Neural cell (in vitro differentiated cells): Measurements from ENCODE around the gene KRTAP10-6. TPM values are rescaled to one million over a fixed set of nuclear protein-coding genes. Genes with fewer than 3 reads are reported as not detected.

ENCODE experiments used
- H2AFZ ChIP-seq: fragments of 200-600, 300-800 bp; sonication (generic), shearing (Covaris generic); 2 replicates; pipeline ENCODE4 v1.6.0; 2014; ENCODE audit warnings: low read depth, mild to moderate bottlenecking, antibody characterized with exemption, low read length, moderate library complexity
- H3F3A ChIP-seq: fragments of 200-600 bp; shearing (Covaris generic); 2 replicates; pipeline ENCODE4 v1.6.1; 2016; ENCODE audit warnings: mild to moderate bottlenecking, moderate library complexity, mixed read lengths, antibody characterized with exemption, low read length; ENCODE audit not compliant: insufficient read depth, poor library complexity, severe bottlenecking
- H3K27ac ChIP-seq: fragments of 200-600, 300-800 bp; sonication (generic), shearing (Covaris generic); 2 replicates; pipeline ENCODE4 v1.5.1; 2014; ENCODE audit warnings: mild to moderate bottlenecking, low read length, moderate library complexity
- H3K27me3 ChIP-seq: fragments of 300-800, 200-600 bp; sonication (generic), shearing (Covaris generic); 2 replicates; pipeline ENCODE4 v1.6.0; 2014; ENCODE audit warnings: mild to moderate bottlenecking, low read depth, low read length, moderate library complexity; ENCODE audit not compliant: insufficient read depth
- H3K36me3 ChIP-seq: fragments of 300-800, 200-600 bp; sonication (generic), shearing (Covaris generic); 2 replicates; pipeline ENCODE4 v1.5.1; 2014; ENCODE audit warnings: mild to moderate bottlenecking, antibody characterized with exemption, low read length, moderate library complexity; ENCODE audit not compliant: insufficient read depth
- H3K4me2 ChIP-seq: fragments of 300-800, 200-600 bp; sonication (generic), shearing (Covaris generic); 2 replicates; pipeline ENCODE4 v1.6.0; 2014; ENCODE audit warnings: mild to moderate bottlenecking, low read length
- H3K4me3 ChIP-seq: fragments of 300-800, 200-600 bp; sonication (generic), shearing (Covaris generic); 2 replicates; pipeline ENCODE4 v1.5.1; 2014; ENCODE audit warnings: mild to moderate bottlenecking, low read length, moderate library complexity
- H3K79me2 ChIP-seq: fragments of 200-600 bp; shearing (Covaris generic); replicated peaks from 2 replicates; pipeline ENCODE4 v1.6.0; 2014; ENCODE audit warnings: mild to moderate bottlenecking, low read length, moderate library complexity; ENCODE audit not compliant: insufficient read depth
- H3K9ac ChIP-seq: fragments of 300-800, 200-600 bp; sonication (generic), shearing (Covaris generic); 2 replicates; pipeline ENCODE4 v1.6.1; 2016; ENCODE audit warnings: mild to moderate bottlenecking, low read length, mixed read lengths
- H3K9me2 ChIP-seq: fragments of 200-600 bp; shearing (Covaris generic); 2 replicates; pipeline ENCODE4 v1.6.1; 2016; ENCODE audit warnings: mild to moderate bottlenecking, low read length, mixed read lengths; ENCODE audit not compliant: insufficient read depth
- H3K9me3 ChIP-seq: fragments of 200-600, 300-800 bp; sonication (generic), shearing (Covaris generic); 2 replicates; pipeline ENCODE4 v1.6.1; 2016; ENCODE audit warnings: mild to moderate bottlenecking, mixed run types, low read length, moderate library complexity, mixed read lengths
- H4K20me1 ChIP-seq: fragments of 200-600 bp; shearing (Covaris generic); 2 replicates; pipeline ENCODE4 v1.6.1; 2016; ENCODE audit warnings: mild to moderate bottlenecking, mixed run types; ENCODE audit not compliant: insufficient read depth
- EP300 ChIP-seq: fragments of 450-650 bp; conservative IDR thresholded peaks from 2 replicates; pipeline ENCODE4 v1.6.1; 2014; ENCODE audit warnings: antibody characterized with exemption, mild to moderate bottlenecking, moderate library complexity; ENCODE audit not compliant: poor library complexity, severe bottlenecking
- EZH2 ChIP-seq: fragments of 200-600, 300-800 bp; shearing (Covaris generic), sonication (generic); IDR thresholded peaks from 2 replicates; pipeline ENCODE4 v1.6.1; 2014; ENCODE audit warnings: antibody characterized with exemption, low read length, borderline replicate concordance, mild to moderate bottlenecking; ENCODE audit not compliant: insufficient read depth, poor library complexity, severe bottlenecking
- MXI1 ChIP-seq: fragments of 450-650 bp; conservative IDR thresholded peaks from 2 replicates; pipeline ENCODE4 v1.6.1; 2014; ENCODE audit warnings: antibody characterized with exemption, mild to moderate bottlenecking; ENCODE audit not compliant: poor library complexity, severe bottlenecking
- POLR2AphosphoS5 ChIP-seq: IDR thresholded peaks from 2 replicates; pipeline ENCODE4 v1.6.1; 2012
- RAD21 ChIP-seq: fragments of 450-650 bp; conservative IDR thresholded peaks from 2 replicates; pipeline ENCODE4 v1.6.1; 2014; ENCODE audit warnings: antibody characterized with exemption, mild to moderate bottlenecking, moderate library complexity
- SMC3 ChIP-seq: fragments of 450-650 bp; conservative IDR thresholded peaks from 2 replicates; pipeline ENCODE4 v1.6.1; 2014; ENCODE audit warnings: antibody characterized with exemption, mild to moderate bottlenecking, moderate library complexity; ENCODE audit not compliant: poor library complexity
- TAF1 ChIP-seq: IDR thresholded peaks from 2 replicates; pipeline ENCODE4 v1.6.1; 2012; ENCODE audit warnings: low read depth
- polyA plus RNA-seq: library from polyadenylated mRNA; depleted of rRNA; stranded (reverse); fragments of >200 nt; gene quantifications from 2 replicates; pipeline ENCODE4 v1.2.3, GENCODE V29; 2014
- TF ChIP-seq, protein P1 (sequence below): IDR thresholded peaks from 2 replicates; pipeline ENCODE4 v1.6.1; 2012; ENCODE audit warnings: borderline replicate concordance
- TF ChIP-seq, protein P2 (sequence below): fragments of 450-650 bp; IDR thresholded peaks from 2 replicates; pipeline ENCODE4 v1.5.1; 2014; ENCODE audit warnings: antibody characterized with exemption, mild to moderate bottlenecking, moderate library complexity; ENCODE audit not compliant: poor library complexity, severe bottlenecking

The KRTAP10-6 gene
- polyA plus RNA-seq, 1 donor from 2014 or later = not detected

DNA sequence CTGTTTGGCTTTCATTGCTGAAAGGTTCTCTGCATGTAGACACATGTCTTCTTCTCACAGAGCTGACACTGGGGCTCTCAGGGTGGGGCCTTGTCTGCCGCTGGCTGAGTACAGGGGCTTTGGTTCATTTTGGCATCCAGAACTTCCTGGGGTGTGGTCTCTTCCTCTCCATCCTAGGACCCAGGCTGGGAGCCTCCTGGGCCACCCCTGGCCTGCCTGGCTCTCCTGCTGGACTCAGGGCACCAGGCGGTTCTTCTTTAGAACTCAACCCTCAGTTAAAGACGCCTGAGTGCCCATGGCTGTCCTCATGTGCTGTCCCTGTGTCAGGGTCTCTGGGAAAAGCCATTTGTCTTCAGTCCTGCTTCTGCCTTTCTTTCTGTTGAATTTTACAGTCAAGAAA is 6.4 kb downstream of the KRTAP10-6 start:
- Histone ChIP-seq H3K27me3 (no peaks in the 10 kb centered on the region), H3K36me3 (no peaks in the 10 kb centered on the region), H2AFZ (no peak overlapping the region), H3K27ac (no peak overlapping the region), H3F3A (no peaks in the 10 kb centered on the region), H3K9me3 (no peaks in the 10 kb centered on the region), H3K79me2 (no peaks in the 10 kb centered on the region), H3K9ac (no peak overlapping the region), H3K4me2 (no peak overlapping the region), H3K4me3 (no peak overlapping the region), H4K20me1 (no peaks in the 10 kb centered on the region), H3K9me2 (no peaks in the 10 kb centered on the region)
- TF ChIP-seq MXI1 (no peak), EZH2 (no peak), SMC3 (no peak), RAD21 (no peak), EP300 (no peak), POLR2AphosphoS5 (no peak), TAF1 (no peak)
- TF ChIP-seq, protein P1, sequence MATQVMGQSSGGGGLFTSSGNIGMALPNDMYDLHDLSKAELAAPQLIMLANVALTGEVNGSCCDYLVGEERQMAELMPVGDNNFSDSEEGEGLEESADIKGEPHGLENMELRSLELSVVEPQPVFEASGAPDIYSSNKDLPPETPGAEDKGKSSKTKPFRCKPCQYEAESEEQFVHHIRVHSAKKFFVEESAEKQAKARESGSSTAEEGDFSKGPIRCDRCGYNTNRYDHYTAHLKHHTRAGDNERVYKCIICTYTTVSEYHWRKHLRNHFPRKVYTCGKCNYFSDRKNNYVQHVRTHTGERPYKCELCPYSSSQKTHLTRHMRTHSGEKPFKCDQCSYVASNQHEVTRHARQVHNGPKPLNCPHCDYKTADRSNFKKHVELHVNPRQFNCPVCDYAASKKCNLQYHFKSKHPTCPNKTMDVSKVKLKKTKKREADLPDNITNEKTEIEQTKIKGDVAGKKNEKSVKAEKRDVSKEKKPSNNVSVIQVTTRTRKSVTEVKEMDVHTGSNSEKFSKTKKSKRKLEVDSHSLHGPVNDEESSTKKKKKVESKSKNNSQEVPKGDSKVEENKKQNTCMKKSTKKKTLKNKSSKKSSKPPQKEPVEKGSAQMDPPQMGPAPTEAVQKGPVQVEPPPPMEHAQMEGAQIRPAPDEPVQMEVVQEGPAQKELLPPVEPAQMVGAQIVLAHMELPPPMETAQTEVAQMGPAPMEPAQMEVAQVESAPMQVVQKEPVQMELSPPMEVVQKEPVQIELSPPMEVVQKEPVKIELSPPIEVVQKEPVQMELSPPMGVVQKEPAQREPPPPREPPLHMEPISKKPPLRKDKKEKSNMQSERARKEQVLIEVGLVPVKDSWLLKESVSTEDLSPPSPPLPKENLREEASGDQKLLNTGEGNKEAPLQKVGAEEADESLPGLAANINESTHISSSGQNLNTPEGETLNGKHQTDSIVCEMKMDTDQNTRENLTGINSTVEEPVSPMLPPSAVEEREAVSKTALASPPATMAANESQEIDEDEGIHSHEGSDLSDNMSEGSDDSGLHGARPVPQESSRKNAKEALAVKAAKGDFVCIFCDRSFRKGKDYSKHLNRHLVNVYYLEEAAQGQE = no peak
- TF ChIP-seq, protein P2, sequence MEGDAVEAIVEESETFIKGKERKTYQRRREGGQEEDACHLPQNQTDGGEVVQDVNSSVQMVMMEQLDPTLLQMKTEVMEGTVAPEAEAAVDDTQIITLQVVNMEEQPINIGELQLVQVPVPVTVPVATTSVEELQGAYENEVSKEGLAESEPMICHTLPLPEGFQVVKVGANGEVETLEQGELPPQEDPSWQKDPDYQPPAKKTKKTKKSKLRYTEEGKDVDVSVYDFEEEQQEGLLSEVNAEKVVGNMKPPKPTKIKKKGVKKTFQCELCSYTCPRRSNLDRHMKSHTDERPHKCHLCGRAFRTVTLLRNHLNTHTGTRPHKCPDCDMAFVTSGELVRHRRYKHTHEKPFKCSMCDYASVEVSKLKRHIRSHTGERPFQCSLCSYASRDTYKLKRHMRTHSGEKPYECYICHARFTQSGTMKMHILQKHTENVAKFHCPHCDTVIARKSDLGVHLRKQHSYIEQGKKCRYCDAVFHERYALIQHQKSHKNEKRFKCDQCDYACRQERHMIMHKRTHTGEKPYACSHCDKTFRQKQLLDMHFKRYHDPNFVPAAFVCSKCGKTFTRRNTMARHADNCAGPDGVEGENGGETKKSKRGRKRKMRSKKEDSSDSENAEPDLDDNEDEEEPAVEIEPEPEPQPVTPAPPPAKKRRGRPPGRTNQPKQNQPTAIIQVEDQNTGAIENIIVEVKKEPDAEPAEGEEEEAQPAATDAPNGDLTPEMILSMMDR = no peak

DNA sequence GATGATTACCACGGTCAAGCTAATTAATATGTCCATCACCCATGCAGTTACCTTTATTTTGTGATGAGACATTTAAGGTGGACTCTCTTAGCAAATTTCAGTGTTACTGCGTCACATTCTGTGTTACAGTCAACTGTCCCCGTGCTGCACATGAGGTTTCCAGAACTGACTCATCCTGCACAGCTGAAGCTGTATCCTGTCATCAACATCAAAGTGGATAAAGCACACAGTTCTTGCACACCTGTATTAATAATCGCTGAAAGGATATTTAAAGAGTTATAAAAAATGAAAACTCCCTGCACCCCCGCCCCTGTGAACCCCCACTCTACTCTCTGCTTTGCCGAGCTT is 8.5 kb downstream of the KRTAP10-6 start:
- no peaks in the 10 kb centered on the region for H3F3A ChIP-seq
- TF ChIP-seq RAD21 (no peak), TAF1 (no peak), MXI1 (no peak), SMC3 (no peak), EZH2 (no peak), EP300 (no peak), POLR2AphosphoS5 (no peak)
- TF ChIP-seq, protein P1 = no peak
- TF ChIP-seq, protein P2 = no peak

More for the DNA sequence above, 8.5 kb downstream of the KRTAP10-6 start:
- Histone ChIP-seq H3K27me3 (no peaks in the 10 kb centered on the region), H3K79me2 (no peaks in the 10 kb centered on the region), H3K4me2 (no peak overlapping the region), H3K36me3 (no peaks in the 10 kb centered on the region), H2AFZ (no peak overlapping the region), H3K4me3 (no peak overlapping the region), H4K20me1 (no peaks in the 10 kb centered on the region), H3K9me3 (no peaks in the 10 kb centered on the region), H3K9me2 (no peaks in the 10 kb centered on the region), H3K9ac (no peak overlapping the region), H3K27ac (no peak overlapping the region)
